PC-3 (cell line): Measurements from ENCODE around the gene MIB1.

ENCODE experiments used
- EZH2phosphoT487 ChIP-seq: fragments of 300-600 bp; sonication (generic); IDR thresholded peaks from 2 replicates; pipeline ENCODE4 v1.6.1; 2018; ENCODE audit warnings: mild to moderate bottlenecking, antibody characterized with exemption, low read length, borderline replicate concordance
- TF ChIP-seq, protein P1 (sequence below): fragments of 300-600 bp; sonication (generic); conservative IDR thresholded peaks from 2 replicates; pipeline ENCODE4 v1.5.1; 2017; ENCODE audit warnings: antibody characterized with exemption, low read depth, mild to moderate bottlenecking, low read length

DNA sequence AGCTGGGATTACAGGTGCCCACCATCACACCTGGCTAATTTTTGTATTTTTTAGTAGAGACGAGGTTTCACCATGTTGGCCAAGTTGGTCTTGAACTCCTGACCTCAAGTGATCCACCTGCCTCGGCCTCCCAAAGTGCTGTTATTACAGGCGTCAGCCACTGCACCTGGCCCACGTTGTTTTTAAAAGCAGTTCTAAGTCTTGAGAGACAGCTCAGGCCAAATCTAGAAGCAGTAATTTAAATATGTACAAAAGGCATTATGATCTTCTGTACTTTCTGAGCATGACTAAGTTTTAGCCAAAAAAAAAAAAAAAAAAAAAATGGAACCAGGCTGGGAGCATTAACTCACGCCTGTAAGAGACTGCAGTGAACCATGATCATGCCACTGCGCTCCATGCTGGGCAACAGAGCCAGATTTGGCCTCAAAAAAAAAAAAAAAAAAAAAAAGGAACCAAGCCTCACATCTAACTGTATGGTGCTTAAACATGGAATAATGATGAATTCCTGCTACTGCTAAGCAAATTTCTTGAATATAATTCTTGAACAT is 40.0 kb upstream of the MIB1 start:
- TF ChIP-seq, protein P1, sequence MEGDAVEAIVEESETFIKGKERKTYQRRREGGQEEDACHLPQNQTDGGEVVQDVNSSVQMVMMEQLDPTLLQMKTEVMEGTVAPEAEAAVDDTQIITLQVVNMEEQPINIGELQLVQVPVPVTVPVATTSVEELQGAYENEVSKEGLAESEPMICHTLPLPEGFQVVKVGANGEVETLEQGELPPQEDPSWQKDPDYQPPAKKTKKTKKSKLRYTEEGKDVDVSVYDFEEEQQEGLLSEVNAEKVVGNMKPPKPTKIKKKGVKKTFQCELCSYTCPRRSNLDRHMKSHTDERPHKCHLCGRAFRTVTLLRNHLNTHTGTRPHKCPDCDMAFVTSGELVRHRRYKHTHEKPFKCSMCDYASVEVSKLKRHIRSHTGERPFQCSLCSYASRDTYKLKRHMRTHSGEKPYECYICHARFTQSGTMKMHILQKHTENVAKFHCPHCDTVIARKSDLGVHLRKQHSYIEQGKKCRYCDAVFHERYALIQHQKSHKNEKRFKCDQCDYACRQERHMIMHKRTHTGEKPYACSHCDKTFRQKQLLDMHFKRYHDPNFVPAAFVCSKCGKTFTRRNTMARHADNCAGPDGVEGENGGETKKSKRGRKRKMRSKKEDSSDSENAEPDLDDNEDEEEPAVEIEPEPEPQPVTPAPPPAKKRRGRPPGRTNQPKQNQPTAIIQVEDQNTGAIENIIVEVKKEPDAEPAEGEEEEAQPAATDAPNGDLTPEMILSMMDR = no peak
- TF ChIP-seq EZH2phosphoT487 = no peak
